HepG2 (cell line): Measurements from ENCODE around the gene NOXA1. TPM values are rescaled to one million over a fixed set of nuclear protein-coding genes. Genes with fewer than 3 reads are reported as not detected.

ENCODE experiments used
- ARID2 ChIP-seq: sonication (generic); formaldehyde crosslinking; IDR thresholded peaks from 2 replicates; pipeline ENCODE4 v1.8.1; 2022; ENCODE audit warnings: mild to moderate bottlenecking, missing genetic modification reagents, borderline replicate concordance
- ASH2L ChIP-seq: fragments of 300-600, 200-600 bp; sonication (generic); IDR thresholded peaks from 2 replicates; pipeline ENCODE4 v1.7.0; 2017; ENCODE audit warnings: low read depth, mild to moderate bottlenecking, moderate library complexity, mixed read lengths, low read length; ENCODE audit not compliant: insufficient read length
- GZF1 ChIP-seq: sonication (generic); formaldehyde crosslinking; IDR thresholded peaks from 2 replicates; pipeline ENCODE4 v1.5.1; 2020; ENCODE audit warnings: mild to moderate bottlenecking, missing genetic modification reagents
- HNRNPL ChIP-seq: fragments of 200-400 bp; formaldehyde crosslinking; IDR thresholded peaks from 2 replicates; pipeline ENCODE4 v1.6.1; 2017; ENCODE audit warnings: mild to moderate bottlenecking, low read depth, low read length
- NCOA2 ChIP-seq: sonication (generic); formaldehyde crosslinking; IDR thresholded peaks from 2 replicates; pipeline ENCODE4 v1.8.0; 2022; ENCODE audit warnings: inconsistent platforms
- POLR2AphosphoS5 ChIP-seq: IDR thresholded peaks from 2 replicates; pipeline ENCODE4 v1.6.1; 2012; ENCODE audit warnings: low read depth, low read length
- REL ChIP-seq: sonication (generic); formaldehyde crosslinking; conservative IDR thresholded peaks from 2 replicates; pipeline ENCODE4 v1.8.0; 2022; ENCODE audit warnings: mild to moderate bottlenecking, missing genetic modification reagents, moderate library complexity
- ZBTB42 ChIP-seq: sonication (generic); formaldehyde crosslinking; IDR thresholded peaks from 2 replicates; pipeline ENCODE4 v1.5.0; 2020; ENCODE audit warnings: mild to moderate bottlenecking, missing genetic modification reagents
- ZNF546 ChIP-seq: sonication (generic); formaldehyde crosslinking; conservative IDR thresholded peaks from 2 replicates; pipeline ENCODE4 v1.8.1; 2023; ENCODE audit warnings: mild to moderate bottlenecking, missing genetic modification reagents
- ZNF660 ChIP-seq: sonication (generic); formaldehyde crosslinking; IDR thresholded peaks from 2 replicates; pipeline ENCODE4 v1.5.1; 2020; ENCODE audit warnings: mild to moderate bottlenecking, low read depth, missing genetic modification reagents, borderline replicate concordance
- ZNF704 ChIP-seq: sonication (generic); formaldehyde crosslinking; IDR thresholded peaks from 2 replicates; pipeline ENCODE4 v1.8.1; 2023; ENCODE audit warnings: mild to moderate bottlenecking, inconsistent platforms, moderate library complexity, missing genetic modification reagents, borderline replicate concordance
- ZNF782 ChIP-seq: sonication (generic); formaldehyde crosslinking; IDR thresholded peaks from 2 replicates; pipeline ENCODE4 v1.4.0; 2020; ENCODE audit warnings: missing genetic modification reagents, mild to moderate bottlenecking, borderline replicate concordance
- polyA plus RNA-seq, 8 experiments: library from polyadenylated mRNA; depleted of rRNA in 3 of 8; stranded (reverse) in 7 of 8; unstranded in 1 of 8; fragments of >200 nt; fragmentation: Illumina TruSeq in 4 of 8; extraction: Trizol in 4 of 8; gene quantifications; 2 replicates each; pipeline versions ENCODE4 v1.2.1 to v1.2.3, GENCODE V29; 2011 to 2016; ENCODE audit warnings: low read depth in 4 of 8, missing spikeins in 1 of 8, mixed read lengths in 1 of 8; ENCODE audit not compliant: insufficient read depth in 1 of 8
- total RNA-seq, 5 experiments: library from RNA; depleted of rRNA; stranded (reverse); fragments of >200 nt; fragmentation: Illumina TruSeq; extraction: Trizol; gene quantifications; 2 replicates each; pipeline ENCODE4 v1.2.3, GENCODE V29; 2016; ENCODE audit warnings: low read depth in 1 of 5
- TF ChIP-seq, protein P1 (sequence below): sonication (generic); formaldehyde crosslinking; IDR thresholded peaks from 2 replicates; pipeline ENCODE4 v1.4.0; 2020; ENCODE audit warnings: missing genetic modification reagents, mild to moderate bottlenecking, borderline replicate concordance
- TF ChIP-seq, protein P2 (sequence below): sonication (generic); formaldehyde crosslinking; IDR thresholded peaks from 2 replicates; pipeline ENCODE4 v1.9.0; 2021; ENCODE audit warnings: missing genetic modification reagents, mild to moderate bottlenecking, borderline replicate concordance
- TF ChIP-seq, protein P3 (sequence below): sonication (generic); formaldehyde crosslinking; IDR thresholded peaks from 2 replicates; pipeline ENCODE4 v1.4.0; 2020; ENCODE audit warnings: mild to moderate bottlenecking, missing genetic modification reagents
- TF ChIP-seq, protein P4 (sequence below): sonication (generic); formaldehyde crosslinking; IDR thresholded peaks from 2 replicates; pipeline ENCODE4 v1.4.0; 2020; ENCODE audit warnings: missing genetic modification reagents
- TF ChIP-seq, protein P5 (sequence below): sonication (generic); formaldehyde crosslinking; IDR thresholded peaks from 2 replicates; pipeline ENCODE4 v1.4.0; 2020; ENCODE audit warnings: mild to moderate bottlenecking, low read depth, missing genetic modification reagents

NOXA1 gene
- total and polyA plus RNA-seq, 2 of the 13 experiments (the other 11 are each of a cell fraction or from before 2014, with no cell fraction given), result 0.78 to 1.2 TPM

DNA sequence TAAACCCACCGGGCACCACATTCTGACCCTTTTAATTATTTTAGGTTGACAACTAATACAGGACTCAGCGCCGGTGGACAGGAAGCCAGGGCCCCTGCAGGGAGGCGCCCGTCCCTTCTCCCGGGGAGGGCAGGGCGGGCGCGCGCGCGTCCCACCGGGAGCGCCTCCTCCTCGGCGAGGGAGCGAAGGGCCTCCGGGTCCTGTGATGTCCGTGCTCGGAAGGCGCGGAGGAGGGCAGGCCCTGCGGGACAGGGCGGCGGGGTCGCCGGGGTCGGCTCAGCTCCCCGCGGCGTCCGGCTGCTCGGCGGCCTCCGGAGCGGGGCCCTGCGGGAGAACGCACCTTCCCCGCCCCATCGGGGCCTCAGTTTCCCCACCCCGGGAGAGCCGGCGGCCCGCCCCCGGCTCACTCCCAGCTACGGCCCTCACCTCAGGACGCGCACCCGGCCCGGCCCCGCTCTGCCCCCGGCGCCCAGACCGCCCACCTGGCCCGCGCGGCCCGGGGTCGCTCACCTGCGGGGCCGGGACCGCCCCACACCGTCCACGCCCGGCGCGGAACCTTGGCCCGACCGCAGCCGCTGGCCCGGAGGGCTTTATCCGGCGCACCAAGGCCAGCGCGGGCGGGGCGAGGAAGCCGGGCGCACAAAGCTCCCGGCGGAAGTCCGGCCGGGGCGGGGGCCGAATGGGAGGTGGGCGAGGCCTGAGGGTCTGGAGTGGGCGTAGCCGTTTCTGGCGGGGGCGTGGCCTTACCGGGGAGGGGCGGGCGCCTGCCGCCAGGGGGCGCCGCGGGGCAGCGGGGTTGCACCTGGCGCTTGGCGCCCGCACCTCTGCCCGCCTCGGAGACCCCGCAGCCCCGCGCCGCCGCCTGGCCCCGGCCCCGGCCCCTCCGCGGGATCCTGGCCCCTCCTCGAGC is at the start of gene NOXA1, which contains the start of gene EXD3 (continued):
- 0 out of 2 replicates have a peak, but pooled peaks have one; percentile 21 for TF ChIP-seq NCOA2 (CRISPR knock-in tag)
- peak; percentile 43; the same call in 1 of the 2 replicates for TF ChIP-seq ZNF546 (CRISPR knock-in tag)
- TF ChIP-seq GZF1 (CRISPR knock-in tag), result no peak
- TF ChIP-seq ASH2L, result peak; percentile 63
- no peak for TF ChIP-seq REL
- no peak for TF ChIP-seq HNRNPL
- TF ChIP-seq, protein P1, sequence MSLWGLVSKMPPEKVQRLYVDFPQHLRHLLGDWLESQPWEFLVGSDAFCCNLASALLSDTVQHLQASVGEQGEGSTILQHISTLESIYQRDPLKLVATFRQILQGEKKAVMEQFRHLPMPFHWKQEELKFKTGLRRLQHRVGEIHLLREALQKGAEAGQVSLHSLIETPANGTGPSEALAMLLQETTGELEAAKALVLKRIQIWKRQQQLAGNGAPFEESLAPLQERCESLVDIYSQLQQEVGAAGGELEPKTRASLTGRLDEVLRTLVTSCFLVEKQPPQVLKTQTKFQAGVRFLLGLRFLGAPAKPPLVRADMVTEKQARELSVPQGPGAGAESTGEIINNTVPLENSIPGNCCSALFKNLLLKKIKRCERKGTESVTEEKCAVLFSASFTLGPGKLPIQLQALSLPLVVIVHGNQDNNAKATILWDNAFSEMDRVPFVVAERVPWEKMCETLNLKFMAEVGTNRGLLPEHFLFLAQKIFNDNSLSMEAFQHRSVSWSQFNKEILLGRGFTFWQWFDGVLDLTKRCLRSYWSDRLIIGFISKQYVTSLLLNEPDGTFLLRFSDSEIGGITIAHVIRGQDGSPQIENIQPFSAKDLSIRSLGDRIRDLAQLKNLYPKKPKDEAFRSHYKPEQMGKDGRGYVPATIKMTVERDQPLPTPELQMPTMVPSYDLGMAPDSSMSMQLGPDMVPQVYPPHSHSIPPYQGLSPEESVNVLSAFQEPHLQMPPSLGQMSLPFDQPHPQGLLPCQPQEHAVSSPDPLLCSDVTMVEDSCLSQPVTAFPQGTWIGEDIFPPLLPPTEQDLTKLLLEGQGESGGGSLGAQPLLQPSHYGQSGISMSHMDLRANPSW (CRISPR knock-in tag), result no peak
- no peak for TF ChIP-seq ZBTB42 (CRISPR knock-in tag)
- TF ChIP-seq ZNF660 (CRISPR knock-in tag), result no peak
- TF ChIP-seq ZNF782 (CRISPR knock-in tag), result no peak
- TF ChIP-seq, protein P2, sequence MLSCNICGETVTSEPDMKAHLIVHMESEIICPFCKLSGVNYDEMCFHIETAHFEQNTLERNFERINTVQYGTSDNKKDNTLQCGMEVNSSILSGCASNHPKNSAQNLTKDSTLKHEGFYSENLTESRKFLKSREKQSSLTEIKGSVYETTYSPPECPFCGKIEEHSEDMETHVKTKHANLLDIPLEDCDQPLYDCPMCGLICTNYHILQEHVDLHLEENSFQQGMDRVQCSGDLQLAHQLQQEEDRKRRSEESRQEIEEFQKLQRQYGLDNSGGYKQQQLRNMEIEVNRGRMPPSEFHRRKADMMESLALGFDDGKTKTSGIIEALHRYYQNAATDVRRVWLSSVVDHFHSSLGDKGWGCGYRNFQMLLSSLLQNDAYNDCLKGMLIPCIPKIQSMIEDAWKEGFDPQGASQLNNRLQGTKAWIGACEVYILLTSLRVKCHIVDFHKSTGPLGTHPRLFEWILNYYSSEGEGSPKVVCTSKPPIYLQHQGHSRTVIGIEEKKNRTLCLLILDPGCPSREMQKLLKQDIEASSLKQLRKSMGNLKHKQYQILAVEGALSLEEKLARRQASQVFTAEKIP, result no peak
- TF ChIP-seq, protein P3, sequence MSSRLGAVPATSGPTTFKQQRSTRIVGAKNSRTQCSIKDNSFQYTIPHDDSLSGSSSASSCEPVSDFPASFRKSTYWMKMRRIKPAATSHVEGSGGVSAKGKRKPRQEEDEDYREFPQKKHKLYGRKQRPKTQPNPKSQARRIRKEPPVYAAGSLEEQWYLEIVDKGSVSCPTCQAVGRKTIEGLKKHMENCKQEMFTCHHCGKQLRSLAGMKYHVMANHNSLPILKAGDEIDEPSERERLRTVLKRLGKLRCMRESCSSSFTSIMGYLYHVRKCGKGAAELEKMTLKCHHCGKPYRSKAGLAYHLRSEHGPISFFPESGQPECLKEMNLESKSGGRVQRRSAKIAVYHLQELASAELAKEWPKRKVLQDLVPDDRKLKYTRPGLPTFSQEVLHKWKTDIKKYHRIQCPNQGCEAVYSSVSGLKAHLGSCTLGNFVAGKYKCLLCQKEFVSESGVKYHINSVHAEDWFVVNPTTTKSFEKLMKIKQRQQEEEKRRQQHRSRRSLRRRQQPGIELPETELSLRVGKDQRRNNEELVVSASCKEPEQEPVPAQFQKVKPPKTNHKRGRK (CRISPR knock-in tag), result no peak
- TF ChIP-seq POLR2AphosphoS5, result no peak
- TF ChIP-seq, protein P4, sequence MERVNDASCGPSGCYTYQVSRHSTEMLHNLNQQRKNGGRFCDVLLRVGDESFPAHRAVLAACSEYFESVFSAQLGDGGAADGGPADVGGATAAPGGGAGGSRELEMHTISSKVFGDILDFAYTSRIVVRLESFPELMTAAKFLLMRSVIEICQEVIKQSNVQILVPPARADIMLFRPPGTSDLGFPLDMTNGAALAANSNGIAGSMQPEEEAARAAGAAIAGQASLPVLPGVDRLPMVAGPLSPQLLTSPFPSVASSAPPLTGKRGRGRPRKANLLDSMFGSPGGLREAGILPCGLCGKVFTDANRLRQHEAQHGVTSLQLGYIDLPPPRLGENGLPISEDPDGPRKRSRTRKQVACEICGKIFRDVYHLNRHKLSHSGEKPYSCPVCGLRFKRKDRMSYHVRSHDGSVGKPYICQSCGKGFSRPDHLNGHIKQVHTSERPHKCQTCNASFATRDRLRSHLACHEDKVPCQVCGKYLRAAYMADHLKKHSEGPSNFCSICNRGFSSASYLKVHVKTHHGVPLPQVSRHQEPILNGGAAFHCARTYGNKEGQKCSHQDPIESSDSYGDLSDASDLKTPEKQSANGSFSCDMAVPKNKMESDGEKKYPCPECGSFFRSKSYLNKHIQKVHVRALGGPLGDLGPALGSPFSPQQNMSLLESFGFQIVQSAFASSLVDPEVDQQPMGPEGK (CRISPR knock-in tag), result peak; percentile 83
- TF ChIP-seq, protein P5, sequence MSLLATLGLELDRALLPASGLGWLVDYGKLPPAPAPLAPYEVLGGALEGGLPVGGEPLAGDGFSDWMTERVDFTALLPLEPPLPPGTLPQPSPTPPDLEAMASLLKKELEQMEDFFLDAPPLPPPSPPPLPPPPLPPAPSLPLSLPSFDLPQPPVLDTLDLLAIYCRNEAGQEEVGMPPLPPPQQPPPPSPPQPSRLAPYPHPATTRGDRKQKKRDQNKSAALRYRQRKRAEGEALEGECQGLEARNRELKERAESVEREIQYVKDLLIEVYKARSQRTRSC (CRISPR knock-in tag), result no peak
- no peak for TF ChIP-seq ARID2 (CRISPR knock-in tag)
- TF ChIP-seq ZNF704, result no peak
